ENCODE data around the gene ALKBH3. TPM values are rescaled to one million over a fixed set of nuclear protein-coding genes. Genes with fewer than 3 reads are reported as not detected.
A peak's percentile ranks its signal among the peaks of the same experiment; 100 is the strongest.

Gene ALKBH3
- total RNA-seq, 4 donors from 2014 or later: 27.5 to 44.1 (median 42.0) TPM

GRCh38 chr11:43834286-43834685 lies 46.3 kb upstream of the ALKBH3 start:
- H3K27me3 ChIP-seq: no peaks in the 10 kb centered on the region
- H3K4me3 ChIP-seq: no peak overlapping the region
- intact Hi-C loops (cut with DNase I; ENCODE audit: low total_unique reads): loop anchor here (10.0 kb wide), 2 partner anchors 189 to 259 kb away; no protein-coding TSS in a partner anchor
- H3K27ac ChIP-seq: no peak overlapping the region
- DNase-seq (no peak), ATAC-seq (no peak)
- in situ Hi-C loops (cut with MboI; ENCODE audit: low sequenced_read_pairs in 4 of 4): loop anchor here in 1 of 4 donors (25.0 kb wide), 1 partner anchor 347 kb away; no protein-coding TSS in a partner anchor
- no peaks in the 10 kb centered on the region for H3K36me3 ChIP-seq
- TF ChIP-seq POLR2A (IDR thresholded peaks at IDR 0.05): no peak
- TF ChIP-seq, protein P1, sequence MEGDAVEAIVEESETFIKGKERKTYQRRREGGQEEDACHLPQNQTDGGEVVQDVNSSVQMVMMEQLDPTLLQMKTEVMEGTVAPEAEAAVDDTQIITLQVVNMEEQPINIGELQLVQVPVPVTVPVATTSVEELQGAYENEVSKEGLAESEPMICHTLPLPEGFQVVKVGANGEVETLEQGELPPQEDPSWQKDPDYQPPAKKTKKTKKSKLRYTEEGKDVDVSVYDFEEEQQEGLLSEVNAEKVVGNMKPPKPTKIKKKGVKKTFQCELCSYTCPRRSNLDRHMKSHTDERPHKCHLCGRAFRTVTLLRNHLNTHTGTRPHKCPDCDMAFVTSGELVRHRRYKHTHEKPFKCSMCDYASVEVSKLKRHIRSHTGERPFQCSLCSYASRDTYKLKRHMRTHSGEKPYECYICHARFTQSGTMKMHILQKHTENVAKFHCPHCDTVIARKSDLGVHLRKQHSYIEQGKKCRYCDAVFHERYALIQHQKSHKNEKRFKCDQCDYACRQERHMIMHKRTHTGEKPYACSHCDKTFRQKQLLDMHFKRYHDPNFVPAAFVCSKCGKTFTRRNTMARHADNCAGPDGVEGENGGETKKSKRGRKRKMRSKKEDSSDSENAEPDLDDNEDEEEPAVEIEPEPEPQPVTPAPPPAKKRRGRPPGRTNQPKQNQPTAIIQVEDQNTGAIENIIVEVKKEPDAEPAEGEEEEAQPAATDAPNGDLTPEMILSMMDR (IDR thresholded peaks at IDR 0.05 in 4 of 5, conservative IDR thresholded peaks at IDR 0.05 in 1 of 5): no peak
- peaks cover 38 to 49% of the 10 kb centered on the region in 2 donors for H3K4me1 ChIP-seq
- H3K9me3 ChIP-seq: no peaks in the 10 kb centered on the region

GRCh38 chr11:43835104-43835503 lies 45.5 kb upstream of the ALKBH3 start:
- H3K27me3 ChIP-seq: no peaks in the 10 kb centered on the region
- H3K4me3 ChIP-seq: no peak overlapping the region
- H3K4me1 ChIP-seq: peaks cover 33 to 48% of the 10 kb centered on the region in 2 donors
- H3K9me3 ChIP-seq: no peaks in the 10 kb centered on the region
- ATAC-seq (no peak), DNase-seq (no peak)
- intact Hi-C loops (cut with DNase I; ENCODE audit: low total_unique reads) (loop anchor here (10.0 kb wide), 2 partner anchors 190 to 260 kb away; no protein-coding TSS in a partner anchor), in situ Hi-C loops (cut with MboI; ENCODE audit: low sequenced_read_pairs in 4 of 4) (loop anchor here in 1 of 4 donors (25.0 kb wide), 1 partner anchor 348 kb away; no protein-coding TSS in a partner anchor)
- H3K27ac ChIP-seq: no peak overlapping the region
- H3K36me3 ChIP-seq: peaks cover 0 to 4% of the 10 kb centered on the region in 2 donors
- no peak for TF ChIP-seq POLR2A (IDR thresholded peaks at IDR 0.05)
- TF ChIP-seq, protein P1 (IDR thresholded peaks at IDR 0.05 in 4 of 5, conservative IDR thresholded peaks at IDR 0.05 in 1 of 5): no peak

DNA sequence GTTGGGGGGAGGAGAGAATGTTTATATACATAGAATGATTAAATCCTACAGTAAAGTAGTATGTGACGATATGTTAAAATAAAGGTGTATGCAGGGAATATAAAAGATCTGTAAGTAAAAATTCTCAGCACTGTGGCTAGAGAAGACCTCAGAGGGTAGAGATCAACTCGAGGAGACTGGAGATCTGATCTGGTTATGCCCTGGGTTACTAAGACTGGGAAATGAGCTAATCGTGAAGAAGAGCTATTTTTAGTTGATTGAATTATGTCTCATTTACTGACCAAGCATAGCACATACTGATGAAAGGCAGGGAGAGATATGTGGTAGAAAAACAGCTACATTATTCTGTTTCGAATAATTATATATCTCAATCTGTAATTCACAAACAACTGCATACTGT lies 42.8 kb upstream of the ALKBH3 start:
- intact Hi-C loops (cut with DNase I; ENCODE audit: low total_unique reads): loop anchor here (10.0 kb wide), 2 partner anchors 193 to 263 kb away; no protein-coding TSS in a partner anchor
- ATAC-seq (peak; percentile 99 to 100), DNase-seq (no peak)
- Histone ChIP-seq H3K36me3 (peaks cover 0 to 8% of the 10 kb centered on the region in 2 donors), H3K27me3 (no peaks in the 10 kb centered on the region), H3K4me1 (peaks cover 26 to 34% of the 10 kb centered on the region in 2 donors), H3K4me3 (no peak overlapping the region), H3K27ac (peak overlapping the region; percentile 67 to 78 (median 76)), H3K9me3 (no peaks in the 10 kb centered on the region)
- in situ Hi-C loops (cut with MboI; ENCODE audit: low sequenced_read_pairs in 4 of 4): loop anchor here in 1 of 4 donors (25.0 kb wide), 1 partner anchor 351 kb away; no protein-coding TSS in a partner anchor
- TF ChIP-seq, protein P1 (IDR thresholded peaks at IDR 0.05 in 4 of 5, conservative IDR thresholded peaks at IDR 0.05 in 1 of 5): no peak
- no peak for TF ChIP-seq POLR2A (IDR thresholded peaks at IDR 0.05)

DNA sequence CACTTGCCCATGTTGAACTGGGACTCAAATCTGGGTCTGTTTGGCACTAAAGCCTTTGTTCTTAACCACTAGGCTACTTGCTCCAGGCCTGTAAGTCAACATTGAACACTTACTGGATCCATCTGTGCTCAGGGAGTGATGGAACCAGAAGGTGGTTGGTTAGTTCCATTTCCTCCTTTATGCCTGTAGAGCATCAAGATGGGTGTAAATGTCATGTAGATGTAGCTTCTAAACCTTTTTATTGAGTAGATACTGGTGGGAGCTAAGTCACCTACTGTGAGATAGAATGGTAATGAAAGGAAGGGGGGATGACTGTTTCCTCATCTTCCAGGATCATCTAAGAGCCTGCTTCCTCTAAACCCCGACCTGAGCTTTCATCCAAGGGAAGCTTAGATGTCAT lies 38.6 kb upstream of the ALKBH3 start:
- Histone ChIP-seq H3K4me1 (peaks cover 17 to 19% of the 10 kb centered on the region in 2 donors), H3K27me3 (no peaks in the 10 kb centered on the region), H3K27ac (no peak overlapping the region), H3K4me3 (no peak overlapping the region), H3K36me3 (peaks cover 0 to 8% of the 10 kb centered on the region in 2 donors), H3K9me3 (no peaks in the 10 kb centered on the region)
- no peak for ATAC-seq
- intact Hi-C loops (cut with DNase I; ENCODE audit: low total_unique reads): loop anchor here (10.0 kb wide), 1 partner anchor 347 kb away; no protein-coding TSS in a partner anchor
- in situ Hi-C loops (cut with MboI; ENCODE audit: low sequenced_read_pairs in 4 of 4): loop anchor here in 1 of 4 donors (25.0 kb wide), 1 partner anchor 355 kb away; no protein-coding TSS in a partner anchor
- no peak for DNase-seq
- TF ChIP-seq, protein P1 (IDR thresholded peaks at IDR 0.05 in 4 of 5, conservative IDR thresholded peaks at IDR 0.05 in 1 of 5): no peak

All from gastrocnemius medialis (tissue), 4 donors.